ENCODE data around the gene PCGF3.

The PCGF3 gene

GRCh38 chr4:786861-787300, 81.2 kb downstream of the PCGF3 start:
- Histone ChIP-seq H3K4me3 (ENCODE audit: low read length) (no peak overlapping the region), H3K27me3 (ENCODE audit: control insufficient read depth, insufficient read depth, low read length) (peaks cover 16% of the 10 kb centered on the region), H3K4me1 (ENCODE audit: control insufficient read depth, insufficient read depth, low read length) (no peaks in the 10 kb centered on the region), H3K36me3 (ENCODE audit: control insufficient read depth, insufficient read depth, low read length) (no peaks in the 10 kb centered on the region), H3K27ac (ENCODE audit: low read depth, low read length) (no peak overlapping the region), H3K9ac (ENCODE audit: low read length) (no peak overlapping the region)

- Histone ChIP-seq H3K27me3 (ENCODE audit: control insufficient read depth, insufficient read depth, low read length) (peaks cover 17% of the 10 kb centered on the region), H3K9ac (ENCODE audit: low read length) (no peak overlapping the region), H3K4me3 (ENCODE audit: low read length) (no peak overlapping the region), H3K36me3 (ENCODE audit: control insufficient read depth, insufficient read depth, low read length) (no peaks in the 10 kb centered on the region), H3K27ac (ENCODE audit: low read depth, low read length) (no peak overlapping the region), H3K4me1 (ENCODE audit: control insufficient read depth, insufficient read depth, low read length) (no peaks in the 10 kb centered on the region)
Observed at GRCh38 chr4:787561-787981, 81.9 kb downstream of the PCGF3 start.

GRCh38 chr4:788006-788635, 82.5 kb downstream of the PCGF3 start:
- no peak overlapping the region for H3K9ac ChIP-seq (ENCODE audit: low read length)
- no peak overlapping the region for H3K4me3 ChIP-seq (ENCODE audit: low read length)
- no peaks in the 10 kb centered on the region for H3K4me1 ChIP-seq (ENCODE audit: control insufficient read depth, insufficient read depth, low read length)
- H3K36me3 ChIP-seq (ENCODE audit: control insufficient read depth, insufficient read depth, low read length) = no peaks in the 10 kb centered on the region
- no peak overlapping the region for H3K27ac ChIP-seq (ENCODE audit: low read depth, low read length)
- peaks cover 19% of the 10 kb centered on the region for H3K27me3 ChIP-seq (ENCODE audit: control insufficient read depth, insufficient read depth, low read length)

GRCh38 chr4:788636-789297, 83.1 kb downstream of the PCGF3 start:
- Histone ChIP-seq H3K27me3 (ENCODE audit: control insufficient read depth, insufficient read depth, low read length) (peaks cover 24% of the 10 kb centered on the region), H3K36me3 (ENCODE audit: control insufficient read depth, insufficient read depth, low read length) (no peaks in the 10 kb centered on the region), H3K27ac (ENCODE audit: low read depth, low read length) (no peak overlapping the region), H3K4me3 (ENCODE audit: low read length) (no peak overlapping the region), H3K4me1 (ENCODE audit: control insufficient read depth, insufficient read depth, low read length) (no peaks in the 10 kb centered on the region), H3K9ac (ENCODE audit: low read length) (no peak overlapping the region)

GRCh38 chr4:789571-790465, 84.2 kb downstream of the PCGF3 start:
- peaks cover 35% of the 10 kb centered on the region for H3K27me3 ChIP-seq (ENCODE audit: control insufficient read depth, insufficient read depth, low read length)
- no peak overlapping the region for H3K27ac ChIP-seq (ENCODE audit: low read depth, low read length)
- no peak overlapping the region for H3K4me3 ChIP-seq (ENCODE audit: low read length)
- H3K4me1 ChIP-seq (ENCODE audit: control insufficient read depth, insufficient read depth, low read length) = no peaks in the 10 kb centered on the region
- no peak overlapping the region for H3K9ac ChIP-seq (ENCODE audit: low read length)
- no peaks in the 10 kb centered on the region for H3K36me3 ChIP-seq (ENCODE audit: control insufficient read depth, insufficient read depth, low read length)

GRCh38 chr4:790466-790820, 84.8 kb downstream of the PCGF3 start:
- Histone ChIP-seq H3K4me3 (ENCODE audit: low read length) (no peak overlapping the region), H3K4me1 (ENCODE audit: control insufficient read depth, insufficient read depth, low read length) (no peaks in the 10 kb centered on the region), H3K27me3 (ENCODE audit: control insufficient read depth, insufficient read depth, low read length) (peaks cover 34% of the 10 kb centered on the region), H3K9ac (ENCODE audit: low read length) (no peak overlapping the region), H3K36me3 (ENCODE audit: control insufficient read depth, insufficient read depth, low read length) (no peaks in the 10 kb centered on the region), H3K27ac (ENCODE audit: low read depth, low read length) (no peak overlapping the region)

- H3K27me3 ChIP-seq (ENCODE audit: control insufficient read depth, insufficient read depth, low read length) = peaks cover 32% of the 10 kb centered on the region
- no peaks in the 10 kb centered on the region for H3K36me3 ChIP-seq (ENCODE audit: control insufficient read depth, insufficient read depth, low read length)
- no peak overlapping the region for H3K9ac ChIP-seq (ENCODE audit: low read length)
- H3K4me3 ChIP-seq (ENCODE audit: low read length) = no peak overlapping the region
- H3K27ac ChIP-seq (ENCODE audit: low read depth, low read length) = no peak overlapping the region
- no peaks in the 10 kb centered on the region for H3K4me1 ChIP-seq (ENCODE audit: control insufficient read depth, insufficient read depth, low read length)
Observed at GRCh38 chr4:791252-791897, 85.7 kb downstream of the PCGF3 start.

- Histone ChIP-seq H3K4me1 (ENCODE audit: control insufficient read depth, insufficient read depth, low read length) (no peaks in the 10 kb centered on the region), H3K36me3 (ENCODE audit: control insufficient read depth, insufficient read depth, low read length) (no peaks in the 10 kb centered on the region), H3K4me3 (ENCODE audit: low read length) (peak overlapping the region; percentile 32), H3K9ac (ENCODE audit: low read length) (no peak overlapping the region), H3K27me3 (ENCODE audit: control insufficient read depth, insufficient read depth, low read length) (peaks cover 34% of the 10 kb centered on the region), H3K27ac (ENCODE audit: low read depth, low read length) (no peak overlapping the region)
Observed at GRCh38 chr4:791898-792625, 86.4 kb downstream of the PCGF3 start.

- no peak overlapping the region for H3K9ac ChIP-seq (ENCODE audit: low read length)
- H3K4me3 ChIP-seq (ENCODE audit: low read length) = peak overlapping the region; percentile 32
- no peaks in the 10 kb centered on the region for H3K4me1 ChIP-seq (ENCODE audit: control insufficient read depth, insufficient read depth, low read length)
- H3K36me3 ChIP-seq (ENCODE audit: control insufficient read depth, insufficient read depth, low read length) = no peaks in the 10 kb centered on the region
- H3K27ac ChIP-seq (ENCODE audit: low read depth, low read length) = no peak overlapping the region
- H3K27me3 ChIP-seq (ENCODE audit: control insufficient read depth, insufficient read depth, low read length) = peaks cover 34% of the 10 kb centered on the region
Observed at GRCh38 chr4:792626-793092, 87.0 kb downstream of the PCGF3 start.

- H3K36me3 ChIP-seq (ENCODE audit: control insufficient read depth, insufficient read depth, low read length) = no peaks in the 10 kb centered on the region
- H3K4me1 ChIP-seq (ENCODE audit: control insufficient read depth, insufficient read depth, low read length) = no peaks in the 10 kb centered on the region
- no peak overlapping the region for H3K27ac ChIP-seq (ENCODE audit: low read depth, low read length)
- peaks cover 31% of the 10 kb centered on the region for H3K27me3 ChIP-seq (ENCODE audit: control insufficient read depth, insufficient read depth, low read length)
- no peak overlapping the region for H3K9ac ChIP-seq (ENCODE audit: low read length)
- H3K4me3 ChIP-seq (ENCODE audit: low read length) = no peak overlapping the region
Observed at GRCh38 chr4:793093-793861, 87.6 kb downstream of the PCGF3 start.

GRCh38 chr4:793941-794621, 88.4 kb downstream of the PCGF3 start:
- no peak overlapping the region for H3K27ac ChIP-seq (ENCODE audit: low read depth, low read length)
- H3K27me3 ChIP-seq (ENCODE audit: control insufficient read depth, insufficient read depth, low read length) = peaks cover 28% of the 10 kb centered on the region
- no peak overlapping the region for H3K4me3 ChIP-seq (ENCODE audit: low read length)

More at GRCh38 chr4:793941-794621, 88.4 kb downstream of the PCGF3 start:
- Histone ChIP-seq H3K36me3 (ENCODE audit: control insufficient read depth, insufficient read depth, low read length) (no peaks in the 10 kb centered on the region), H3K4me1 (ENCODE audit: control insufficient read depth, insufficient read depth, low read length) (no peaks in the 10 kb centered on the region), H3K9ac (ENCODE audit: low read length) (no peak overlapping the region)
